ENCODE measurements around the gene SLC9A8. TPM values are rescaled to one million over a fixed set of nuclear protein-coding genes. Genes with fewer than 3 reads are reported as not detected.

SLC9A8 gene
- total RNA-seq, 1 experiment from 2014 or later: 6.7 TPM

DNA sequence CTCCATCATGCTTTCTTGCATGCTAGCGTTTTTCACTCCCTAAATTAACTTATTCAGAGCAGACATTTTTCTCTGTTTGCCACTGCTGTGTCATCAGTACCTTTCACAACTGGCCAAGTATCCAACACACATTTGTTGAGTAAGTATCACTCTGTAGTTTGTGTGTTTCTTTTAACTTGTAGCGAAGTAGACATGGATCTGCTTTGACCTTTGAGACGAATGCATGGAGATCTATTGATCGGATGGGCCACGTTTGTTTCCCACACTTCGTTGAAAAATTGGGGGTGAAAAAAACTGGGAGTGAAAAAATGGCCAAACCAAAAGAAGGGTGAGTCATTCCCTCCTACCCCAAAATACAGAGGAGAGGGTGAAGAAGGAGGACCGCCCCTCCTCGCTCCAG, 12.9 kb upstream of the SLC9A8 start:
- Histone ChIP-seq H3K4me3 (replicated peaks in 1 of 2; ENCODE audit: low read depth in 1 of 2, low read length in 2 of 2) (no peak overlapping the region), H3K9ac (ENCODE audit: low read length) (no peak overlapping the region), H3K27me3 (ENCODE audit: insufficient read depth, low read length) (no peaks in the 10 kb centered on the region), H3K4me2 (ENCODE audit: low read length) (no peak overlapping the region), H3K9me3 (ENCODE audit: control insufficient read depth in 1 of 2, insufficient read depth in 1 of 2, low read depth in 1 of 2, low read length in 2 of 2) (no peaks in the 10 kb centered on the region), H3K9me2 (ENCODE audit: insufficient read depth) (no peaks in the 10 kb centered on the region), H3K79me2 (ENCODE audit: insufficient read depth, low read length) (no peaks in the 10 kb centered on the region), H3K36me3 (ENCODE audit: control insufficient read depth in 1 of 2, insufficient read depth in 2 of 2, low read length in 2 of 2) (no peaks in the 10 kb centered on the region), H3K27ac (ENCODE audit: low read depth, low read length) (no peak overlapping the region), H2AFZ (ENCODE audit: low read depth, low read length, poor library complexity, severe bottlenecking) (no peak overlapping the region), H3K4me1 (ENCODE audit: control insufficient read depth in 1 of 2, insufficient read depth in 2 of 2, low read length in 2 of 2) (peaks cover 0 to 4% of the 10 kb centered on the region in 2 experiments; a peak in 1 of 4 replicates), H4K20me1 (ENCODE audit: insufficient read depth) (no peaks in the 10 kb centered on the region)
- CTCF ChIA-PET: no interaction called here
- no peak for DNase-seq (ENCODE audit: low read depth, low spot score)
- POLR2A ChIA-PET: no interaction called here
- no peak for TF ChIP-seq EZH2phosphoT487 (IDR thresholded peaks at IDR 0.05; ENCODE audit: borderline replicate concordance)
- no peak for TF ChIP-seq MAX (IDR thresholded peaks at IDR 0.05)
- TF ChIP-seq POLR2A (IDR thresholded peaks at IDR 0.05; ENCODE audit: borderline replicate concordance, extremely low read depth, insufficient read depth, insufficient read length): no peak
- no peak for TF ChIP-seq TCF7L2 (IDR thresholded peaks at IDR 0.05; ENCODE audit: borderline replicate concordance, extremely low read depth, insufficient read depth, insufficient read length)
- TF ChIP-seq POLR2AphosphoS5 (IDR thresholded peaks at IDR 0.05; ENCODE audit: low read depth, low read length): no peak
- TF ChIP-seq, protein P1, sequence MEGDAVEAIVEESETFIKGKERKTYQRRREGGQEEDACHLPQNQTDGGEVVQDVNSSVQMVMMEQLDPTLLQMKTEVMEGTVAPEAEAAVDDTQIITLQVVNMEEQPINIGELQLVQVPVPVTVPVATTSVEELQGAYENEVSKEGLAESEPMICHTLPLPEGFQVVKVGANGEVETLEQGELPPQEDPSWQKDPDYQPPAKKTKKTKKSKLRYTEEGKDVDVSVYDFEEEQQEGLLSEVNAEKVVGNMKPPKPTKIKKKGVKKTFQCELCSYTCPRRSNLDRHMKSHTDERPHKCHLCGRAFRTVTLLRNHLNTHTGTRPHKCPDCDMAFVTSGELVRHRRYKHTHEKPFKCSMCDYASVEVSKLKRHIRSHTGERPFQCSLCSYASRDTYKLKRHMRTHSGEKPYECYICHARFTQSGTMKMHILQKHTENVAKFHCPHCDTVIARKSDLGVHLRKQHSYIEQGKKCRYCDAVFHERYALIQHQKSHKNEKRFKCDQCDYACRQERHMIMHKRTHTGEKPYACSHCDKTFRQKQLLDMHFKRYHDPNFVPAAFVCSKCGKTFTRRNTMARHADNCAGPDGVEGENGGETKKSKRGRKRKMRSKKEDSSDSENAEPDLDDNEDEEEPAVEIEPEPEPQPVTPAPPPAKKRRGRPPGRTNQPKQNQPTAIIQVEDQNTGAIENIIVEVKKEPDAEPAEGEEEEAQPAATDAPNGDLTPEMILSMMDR (IDR thresholded peaks at IDR 0.05 in 2 of 3, conservative IDR thresholded peaks at IDR 0.05 in 1 of 3; ENCODE audit: borderline replicate concordance in 1 of 3, insufficient read depth in 1 of 3, low read depth in 2 of 3, low read length in 2 of 3): no peak
- TF ChIP-seq EZH2 (IDR thresholded peaks at IDR 0.05): no peak
- TF ChIP-seq SIN3A (IDR thresholded peaks at IDR 0.05; ENCODE audit: low read depth): no peak
- TF ChIP-seq SRF (IDR thresholded peaks at IDR 0.05; ENCODE audit: low read depth): no peak
- no peak for TF ChIP-seq ZNF274 (IDR thresholded peaks at IDR 0.05; ENCODE audit: low read depth, low read length)
- TF ChIP-seq SP1 (IDR thresholded peaks at IDR 0.05; ENCODE audit: low read depth): no peak
- TF ChIP-seq ZFX (IDR thresholded peaks at IDR 0.05): no peak
- TF ChIP-seq JUND (IDR thresholded peaks at IDR 0.05): no peak
- ATAC-seq: no peak
- intact Hi-C loops (cut with micrococcal nuclease): no loop called here
- no TSS peak for BruUV-seq (replicated peaks)
- RAD21 ChIA-PET (ENCODE audit: low non-redundant PET in 1 of 2, low total read pairs in 2 of 2, uncharacterized antibody in 2 of 2, unreplicated experiment in 2 of 2): no interaction called here
